NCI-H446 treated with DMSO at 0.1 percent for 48 hours (cell line): ENCODE data around the gene RNF150.

Experiments used
- DNase-seq: peaks from one replicate; lab custom pipeline; 2025; lab: John Stamatoyannopoulos, UW

Gene RNF150

DNA sequence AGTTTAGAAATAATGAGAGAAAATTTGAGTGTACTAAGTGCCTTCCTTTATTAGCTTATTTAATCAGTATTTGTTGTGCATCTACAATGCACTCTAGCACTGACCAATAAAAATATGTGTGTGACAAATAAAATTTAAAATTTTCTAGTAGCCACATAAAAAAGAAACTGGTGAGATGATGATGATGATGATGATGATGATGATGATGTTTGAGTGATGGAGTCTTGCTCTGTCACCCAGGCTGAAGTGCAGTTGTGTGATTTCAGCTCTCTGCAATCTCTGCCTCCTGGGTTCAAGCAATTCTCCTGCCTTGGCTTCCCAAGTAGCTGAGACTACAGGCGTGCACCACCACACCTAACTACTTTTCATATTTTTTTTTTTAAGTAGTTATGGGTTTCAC, 110.2 kb downstream of the RNF150 start:
- no peak for DNase-seq

DNA sequence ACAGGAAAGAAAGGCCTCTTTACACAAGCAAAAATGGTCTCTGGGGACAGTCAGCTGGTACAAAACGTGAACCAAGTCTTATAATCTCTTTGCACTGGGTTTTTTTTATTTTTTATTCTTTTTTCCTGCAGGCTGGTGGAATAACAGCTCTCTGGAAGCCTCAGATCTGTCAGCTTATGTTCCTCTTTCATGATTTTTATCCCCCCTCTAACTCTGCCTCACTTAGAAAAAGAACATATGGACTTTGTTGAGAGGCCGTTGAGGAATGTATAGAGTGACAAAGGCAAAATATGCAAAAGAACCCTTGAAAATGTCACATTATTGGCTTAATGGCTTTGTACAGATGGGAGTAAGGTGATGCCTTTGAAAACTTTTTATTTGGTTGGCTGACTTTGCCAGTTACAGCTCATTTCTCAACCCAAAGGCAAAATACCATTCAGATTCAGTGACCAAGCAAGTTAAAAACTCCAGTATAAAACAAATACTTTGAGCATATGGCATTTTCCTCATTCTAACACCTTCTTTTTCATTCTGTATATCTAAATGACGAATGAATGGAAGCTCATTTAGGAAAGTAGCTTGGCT, 111.1 kb downstream of the RNF150 start:
- peak; percentile 83 for DNase-seq

- no peak for DNase-seq
Observed at GRCh38 chr4:141021397-141022110, 111.7 kb downstream of the RNF150 start.

DNA sequence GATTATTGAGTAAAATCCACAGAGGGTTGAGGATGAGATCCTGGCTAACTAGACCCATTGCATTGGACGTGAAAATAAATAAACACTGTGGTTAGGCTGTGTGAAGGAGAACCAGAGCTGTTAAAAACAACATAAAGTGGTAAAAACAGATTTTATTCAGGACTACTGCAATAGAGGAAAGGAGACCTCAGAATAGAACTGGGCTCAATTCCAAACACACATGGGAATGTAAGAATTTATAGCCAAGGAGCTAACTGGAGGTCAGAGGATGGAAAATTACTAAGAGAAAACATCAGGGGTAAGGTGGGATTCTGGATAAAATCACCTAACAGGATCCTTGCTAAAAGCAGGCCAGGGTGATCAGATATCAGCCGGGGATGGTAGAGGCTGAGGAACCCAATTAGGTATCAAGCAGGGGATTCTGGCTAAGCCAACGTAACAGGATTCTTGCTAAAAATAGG, 112.4 kb downstream of the RNF150 start:
- DNase-seq = peak; percentile 11

GRCh38 chr4:141019768-141020167, 113.5 kb downstream of the RNF150 start:
- DNase-seq = no peak

DNA sequence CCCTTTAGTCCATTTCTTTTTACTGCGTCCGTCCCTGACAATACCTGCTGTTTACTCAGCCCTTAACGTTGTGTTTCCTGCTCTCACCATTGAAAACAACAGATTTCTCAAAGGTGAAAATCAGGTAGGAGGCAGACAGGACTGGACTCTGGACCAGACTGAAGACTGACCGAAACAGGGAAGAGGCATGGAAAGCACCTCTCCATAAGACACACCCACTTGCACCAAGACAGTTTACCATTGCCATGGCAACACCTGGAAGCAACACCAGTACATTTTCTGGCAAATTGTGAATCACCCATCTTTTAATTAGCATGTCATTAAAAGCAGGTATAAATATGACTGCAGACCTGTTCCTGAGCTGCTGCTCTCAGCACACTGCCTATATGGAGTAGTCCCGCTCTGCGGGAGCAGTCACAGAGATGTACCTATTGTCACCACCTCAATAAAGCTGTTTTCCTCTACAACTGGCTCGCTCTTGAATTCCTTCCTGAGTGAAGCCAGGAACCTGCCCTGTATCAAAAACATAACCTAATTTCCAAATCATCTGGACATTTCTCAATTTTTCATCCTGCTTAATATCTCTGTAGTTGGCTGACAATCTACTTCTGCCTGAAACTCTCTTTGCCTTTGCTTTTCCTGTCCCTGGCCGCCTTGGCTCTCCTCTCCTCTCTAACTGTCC, 117.0 kb downstream of the RNF150 start:
- no peak for DNase-seq

GRCh38 chr4:141013899-141014298, 119.4 kb downstream of the RNF150 start:
- no peak for DNase-seq

DNA sequence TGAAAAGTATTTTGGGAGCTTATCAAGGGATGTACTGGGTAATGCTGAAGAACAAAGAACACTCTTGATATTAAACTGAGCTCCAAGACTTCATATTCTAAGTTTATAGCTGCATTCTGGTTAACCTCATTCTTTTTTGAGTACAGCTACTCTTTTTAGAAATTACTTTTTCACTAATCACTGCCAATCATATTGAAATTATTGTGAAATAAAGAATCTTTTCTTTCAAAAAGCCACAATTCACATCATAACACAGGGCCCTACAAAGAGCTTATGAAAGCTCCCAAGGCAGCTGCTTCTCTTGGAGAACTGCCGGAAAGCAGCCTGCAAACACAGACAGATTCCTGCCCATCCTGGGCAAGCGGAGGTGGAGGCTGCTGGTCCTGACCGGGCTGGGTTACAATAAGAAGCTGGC, 121.4 kb downstream of the RNF150 start:
- DNase-seq = no peak

DNA sequence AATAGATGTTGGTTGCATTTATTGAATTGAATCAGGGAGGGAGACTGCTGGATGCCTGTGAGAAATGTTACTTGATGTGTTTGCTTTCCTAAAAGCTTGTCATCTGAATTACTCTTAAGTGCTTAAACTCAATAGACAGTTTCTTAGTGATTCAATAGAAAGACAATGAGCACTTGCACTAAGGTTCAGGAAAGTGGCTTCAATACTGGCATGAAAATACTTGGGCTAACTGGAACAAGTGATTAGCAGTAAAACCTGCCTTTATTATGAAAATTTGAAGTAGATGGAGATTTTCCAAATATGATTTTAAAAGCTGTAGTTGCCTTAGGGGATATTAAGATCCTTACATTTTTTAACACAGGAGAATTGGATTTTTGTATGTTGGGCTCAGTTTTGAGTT, 123.3 kb downstream of the RNF150 start:
- DNase-seq = no peak

DNA sequence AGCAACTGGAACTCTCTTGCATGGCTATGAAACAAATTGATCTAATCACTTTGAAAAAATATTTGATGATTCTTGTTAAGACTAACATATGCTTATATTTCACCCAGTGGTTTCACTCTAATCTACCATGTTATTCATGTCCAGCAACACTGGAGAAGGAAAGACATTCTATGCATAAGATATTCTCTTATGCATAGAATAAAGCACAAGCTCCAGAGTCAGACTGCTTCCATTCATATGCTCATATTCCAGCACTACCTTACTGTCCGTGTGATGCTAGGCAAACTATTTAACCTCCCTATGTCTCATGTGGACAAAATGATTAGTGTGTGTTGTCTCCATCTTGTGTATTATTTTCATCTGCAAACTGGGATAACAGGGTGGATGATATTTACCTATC, 124.1 kb downstream of the RNF150 start:
- DNase-seq = no peak

GRCh38 chr4:141006242-141006802, 126.9 kb downstream of the RNF150 start:
- DNase-seq = no peak

DNA sequence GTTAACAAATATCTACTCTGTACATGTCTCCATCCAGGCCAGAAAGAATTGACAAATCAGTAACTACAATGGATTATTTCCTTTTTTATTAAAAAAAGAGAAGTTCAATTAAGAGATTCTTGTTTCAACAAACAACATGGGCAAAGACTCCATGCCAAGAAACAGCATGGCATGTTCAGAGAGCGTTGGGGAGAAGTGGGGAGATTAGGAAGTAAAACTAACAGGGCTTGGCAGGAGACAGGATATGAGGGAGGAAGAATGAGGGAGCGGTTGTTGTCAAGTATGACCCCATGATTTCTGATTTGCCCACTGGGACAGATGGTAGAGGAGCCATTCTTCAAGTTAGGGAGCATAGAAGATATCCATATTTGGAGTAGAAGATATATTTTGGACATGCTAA, 128.4 kb downstream of the RNF150 start:
- DNase-seq = no peak

DNA sequence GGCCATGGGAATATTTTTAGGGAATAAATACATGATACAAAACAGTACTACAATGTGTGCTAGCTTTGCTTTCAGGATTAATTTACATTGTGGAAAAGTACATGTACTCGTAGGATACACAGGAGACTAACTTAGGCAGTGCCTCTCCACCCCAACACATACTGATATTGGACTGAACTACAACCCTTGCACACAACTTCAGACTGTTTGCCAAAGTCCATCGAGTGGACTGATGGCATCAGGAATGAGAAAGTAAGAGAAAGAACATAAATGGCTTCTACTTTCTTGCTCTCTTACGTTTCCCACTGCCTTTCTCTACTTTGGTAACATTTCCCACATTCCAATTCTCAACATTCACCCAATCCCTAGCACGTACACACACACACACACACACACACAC, 130.1 kb downstream of the RNF150 start:
- no peak for DNase-seq

DNA sequence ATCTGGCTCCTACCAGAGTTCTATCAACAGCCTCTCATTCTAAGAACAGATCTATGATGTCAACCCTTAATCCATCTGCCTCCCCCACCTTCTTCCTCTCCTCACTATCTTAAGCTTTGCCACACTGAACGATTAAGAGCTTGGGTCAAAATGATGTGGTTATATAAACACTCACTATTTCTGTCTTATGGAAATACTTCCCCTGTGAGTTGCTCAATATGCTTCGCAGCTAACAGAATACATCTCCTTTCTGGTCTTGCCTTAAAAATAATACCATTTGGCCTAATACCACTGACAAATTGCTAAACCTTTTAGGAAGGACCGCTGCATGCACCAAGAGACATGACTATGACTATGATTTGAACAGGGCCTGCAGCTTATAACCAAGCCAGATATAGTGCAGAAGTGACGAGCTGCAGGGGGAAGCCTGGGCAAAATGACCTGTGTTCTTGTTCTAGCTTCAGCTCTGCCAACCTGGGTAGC, 130.9 kb downstream of the RNF150 start:
- no peak for DNase-seq

DNA sequence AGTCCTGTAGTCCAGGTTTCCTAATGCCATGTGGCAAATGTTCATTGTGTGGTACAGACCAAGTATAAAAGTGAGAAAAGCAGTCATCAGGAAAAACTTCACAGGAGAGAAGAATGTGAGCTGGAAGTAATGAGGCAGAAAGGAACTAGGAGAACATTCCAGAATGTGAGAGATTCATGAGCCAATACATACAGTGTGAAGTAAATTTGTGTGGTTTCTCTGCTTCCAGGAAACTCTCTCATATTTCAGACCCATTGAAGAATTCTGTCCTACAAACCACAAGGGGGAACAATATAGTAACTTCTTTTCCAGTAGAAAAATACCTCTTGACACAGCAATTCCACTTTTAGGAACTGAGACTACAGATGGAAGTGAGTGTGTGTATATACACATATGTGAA, 136.5 kb downstream of the RNF150 start:
- DNase-seq = peak; percentile 39

DNA sequence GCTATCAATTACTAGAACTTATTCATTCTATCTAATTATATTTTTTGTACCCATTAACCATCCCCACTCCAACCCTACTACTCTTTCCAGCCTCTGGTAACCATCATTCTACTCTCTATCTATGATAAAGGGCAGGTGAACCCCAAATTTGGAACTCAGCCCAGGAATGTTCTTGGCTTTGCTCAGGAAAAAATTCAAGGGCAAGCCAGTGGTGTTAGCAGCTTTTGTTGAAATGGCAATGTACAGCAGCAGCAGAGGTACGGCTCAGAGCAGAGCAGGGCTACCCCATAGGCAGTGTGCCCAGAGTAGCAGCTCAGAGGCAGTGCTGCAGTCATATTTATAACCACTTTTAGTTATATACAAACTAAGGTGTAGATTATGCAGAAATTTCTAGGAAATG, 138.2 kb downstream of the RNF150 start:
- DNase-seq = no peak

GRCh38 chr4:140994015-140994414, 139.3 kb downstream of the RNF150 start:
- DNase-seq = no peak

GRCh38 chr4:140993370-140993769, 139.9 kb downstream of the RNF150 start:
- DNase-seq = no peak

DNA sequence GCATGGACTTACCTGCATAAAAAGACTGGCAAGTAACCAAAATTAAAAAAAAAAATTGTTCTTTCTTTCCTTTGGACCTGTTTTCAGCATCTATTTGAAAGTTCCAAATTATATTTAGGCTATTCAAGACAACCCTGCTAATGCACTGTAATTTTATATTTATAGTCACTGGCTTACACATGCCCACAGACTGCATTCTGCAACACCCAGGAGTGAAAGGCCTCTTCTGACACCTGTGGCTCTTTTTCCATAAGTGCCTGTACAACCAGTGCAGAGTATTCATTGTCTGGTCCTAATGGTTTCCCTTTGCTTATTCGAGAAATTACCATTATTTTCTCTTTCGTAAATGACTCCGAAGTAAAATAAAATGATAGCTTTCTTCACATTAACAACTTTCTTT, 143.3 kb downstream of the RNF150 start:
- no peak for DNase-seq

- no peak for DNase-seq
Observed at GRCh38 chr4:140986045-140986444, 147.2 kb downstream of the RNF150 start.

DNA sequence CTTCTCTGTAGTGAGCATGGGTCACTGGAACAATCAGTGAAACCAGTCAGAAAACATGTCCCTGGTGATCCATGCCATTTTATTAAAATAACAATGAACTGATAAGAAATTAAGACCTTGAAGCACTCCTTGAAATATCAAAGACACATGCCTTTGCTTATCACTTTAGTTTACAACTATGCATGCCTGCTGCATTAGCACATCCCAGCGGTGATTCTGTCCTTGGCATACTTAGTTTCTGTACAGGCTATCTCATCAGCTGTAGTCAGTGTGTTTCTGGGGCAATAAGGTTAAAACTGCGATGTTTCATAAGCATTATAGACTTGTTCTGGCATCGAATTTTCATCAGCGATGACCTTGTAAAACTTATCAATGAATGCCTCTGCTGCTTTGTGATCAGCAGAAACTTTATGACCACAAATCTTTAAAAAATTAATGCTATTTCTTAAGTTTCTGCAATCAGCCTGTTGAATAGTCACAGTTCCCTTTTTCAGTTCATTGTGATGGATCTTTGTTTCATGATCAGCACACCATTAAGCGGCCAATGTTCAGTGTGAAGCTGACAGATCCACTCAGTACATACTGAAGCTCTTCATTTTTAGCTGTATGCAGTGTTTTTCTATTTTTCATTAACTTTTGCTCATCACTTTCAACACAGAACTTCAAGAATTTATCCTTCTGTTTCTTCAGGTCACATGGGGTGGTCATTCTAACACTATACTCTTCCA, 150.5 kb downstream of the RNF150 start:
- no peak for DNase-seq
